Measurements from ENCODE around the gene RNF26. TPM values are rescaled to one million over a fixed set of nuclear protein-coding genes. Genes with fewer than 3 reads are reported as not detected.
A peak's percentile ranks its signal among the peaks of the same experiment; 100 is the strongest.

Gene RNF26
- total and polyA plus RNA-seq, 12 donors = 6.4 to 17.6 (median 13.0) TPM

DNA sequence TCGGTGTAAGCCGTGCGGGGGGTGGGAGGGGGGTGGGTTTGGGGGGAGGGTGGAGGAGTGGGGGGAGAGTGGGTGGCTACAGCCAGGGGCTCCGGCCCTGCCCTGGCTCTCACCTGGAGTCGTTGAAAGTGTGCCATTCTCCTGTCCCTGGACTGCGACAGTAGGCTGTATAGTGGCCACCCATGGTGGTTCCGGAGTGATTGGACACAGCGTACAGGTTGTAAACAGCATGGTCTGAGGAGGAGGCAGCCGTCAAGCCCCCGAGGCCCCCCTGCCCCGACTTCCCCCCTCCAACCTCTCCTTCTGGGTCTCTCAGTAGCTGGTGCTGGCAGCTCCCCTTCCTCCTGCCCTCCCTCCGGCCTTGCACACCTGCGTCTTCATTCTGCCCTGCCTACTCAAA, 22.7 kb downstream of the RNF26 start:
- Histone ChIP-seq H3K4me3 (peak overlapping the region in 9 of 10 donors; percentile 37 to 63 (median 59)), H3K9me3 (no peaks in the 10 kb centered on the region), H3K36me3 (peaks cover 0 to 41% (median 7%) of the 10 kb centered on the region in 9 donors), H3K27ac (peak overlapping the region; percentile 27 to 98 (median 66)), H3K4me1 (peaks cover 19 to 77% (median 41%) of the 10 kb centered on the region in 9 donors), H3K27me3 (peaks cover 0 to 10% (median 0%) of the 10 kb centered on the region in 7 donors)
- ATAC-seq (no peak), DNase-seq (no peak)
- TF ChIP-seq, protein P1, sequence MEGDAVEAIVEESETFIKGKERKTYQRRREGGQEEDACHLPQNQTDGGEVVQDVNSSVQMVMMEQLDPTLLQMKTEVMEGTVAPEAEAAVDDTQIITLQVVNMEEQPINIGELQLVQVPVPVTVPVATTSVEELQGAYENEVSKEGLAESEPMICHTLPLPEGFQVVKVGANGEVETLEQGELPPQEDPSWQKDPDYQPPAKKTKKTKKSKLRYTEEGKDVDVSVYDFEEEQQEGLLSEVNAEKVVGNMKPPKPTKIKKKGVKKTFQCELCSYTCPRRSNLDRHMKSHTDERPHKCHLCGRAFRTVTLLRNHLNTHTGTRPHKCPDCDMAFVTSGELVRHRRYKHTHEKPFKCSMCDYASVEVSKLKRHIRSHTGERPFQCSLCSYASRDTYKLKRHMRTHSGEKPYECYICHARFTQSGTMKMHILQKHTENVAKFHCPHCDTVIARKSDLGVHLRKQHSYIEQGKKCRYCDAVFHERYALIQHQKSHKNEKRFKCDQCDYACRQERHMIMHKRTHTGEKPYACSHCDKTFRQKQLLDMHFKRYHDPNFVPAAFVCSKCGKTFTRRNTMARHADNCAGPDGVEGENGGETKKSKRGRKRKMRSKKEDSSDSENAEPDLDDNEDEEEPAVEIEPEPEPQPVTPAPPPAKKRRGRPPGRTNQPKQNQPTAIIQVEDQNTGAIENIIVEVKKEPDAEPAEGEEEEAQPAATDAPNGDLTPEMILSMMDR (IDR thresholded peaks at IDR 0.05) = no peak
- WGBS, 2 donors = 29 to 31% methylated on average over 13 of the region's 13 CpGs
- intact Hi-C loops (cut with DNase I) = loop anchor here in 9 of 10 donors (1.0 to 10.0 kb wide), 6 partner anchors 14 to 120 kb away; partner anchors contain the start of gene USP2 (in 1 of the 9)

DNA sequence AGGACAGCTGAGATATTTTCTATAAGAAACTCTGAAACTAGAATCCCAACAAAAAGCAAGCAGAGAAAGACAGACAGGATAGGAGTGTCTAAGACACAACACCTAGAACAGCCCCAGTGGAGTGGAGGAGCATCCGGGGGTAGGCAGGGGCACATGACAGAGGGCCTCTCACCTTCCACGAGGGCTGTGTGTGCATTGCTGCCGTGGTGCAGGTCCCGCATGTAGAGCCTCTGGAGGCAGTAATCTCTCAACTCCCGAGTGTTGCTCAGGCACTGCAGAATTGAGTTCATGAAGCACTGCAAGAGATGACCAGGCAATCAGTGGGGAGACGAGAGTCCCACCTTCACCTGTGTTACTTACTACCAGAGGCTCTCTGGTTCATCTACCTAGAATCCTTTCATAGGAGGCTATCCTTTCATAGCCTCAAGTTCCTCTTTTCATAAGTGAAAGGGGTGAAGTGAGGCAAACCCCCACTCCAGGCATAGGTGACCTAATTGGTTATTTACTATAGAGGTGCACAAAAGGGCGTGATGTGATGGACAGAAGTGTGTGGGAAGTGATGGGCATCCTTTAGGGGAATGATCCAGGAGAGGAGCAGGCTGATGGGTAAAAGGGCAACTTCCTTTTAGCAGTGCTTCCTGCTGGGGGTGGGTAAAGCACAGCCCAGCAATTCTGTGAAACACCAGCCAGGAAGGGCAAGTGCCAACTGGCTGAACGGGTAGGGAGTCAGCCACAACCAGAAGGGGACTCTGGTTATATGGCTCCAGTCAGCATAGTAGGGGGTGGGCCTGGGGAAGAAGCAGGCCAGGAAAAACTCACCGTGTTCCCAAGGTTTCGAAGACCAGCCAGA, 25.3 kb downstream of the RNF26 start:
- H3K4me3 ChIP-seq = peak overlapping the region in 1 of 10 donors; percentile 17
- intact Hi-C loops (cut with DNase I) = loop anchor here in 7 of 10 donors (5.0 to 10.0 kb wide), 3 partner anchors 113 to 118 kb away; no protein-coding TSS in a partner anchor
- 53 to 67% methylated on average over 10 of the region's 10 CpGs for WGBS, 2 donors

DNA sequence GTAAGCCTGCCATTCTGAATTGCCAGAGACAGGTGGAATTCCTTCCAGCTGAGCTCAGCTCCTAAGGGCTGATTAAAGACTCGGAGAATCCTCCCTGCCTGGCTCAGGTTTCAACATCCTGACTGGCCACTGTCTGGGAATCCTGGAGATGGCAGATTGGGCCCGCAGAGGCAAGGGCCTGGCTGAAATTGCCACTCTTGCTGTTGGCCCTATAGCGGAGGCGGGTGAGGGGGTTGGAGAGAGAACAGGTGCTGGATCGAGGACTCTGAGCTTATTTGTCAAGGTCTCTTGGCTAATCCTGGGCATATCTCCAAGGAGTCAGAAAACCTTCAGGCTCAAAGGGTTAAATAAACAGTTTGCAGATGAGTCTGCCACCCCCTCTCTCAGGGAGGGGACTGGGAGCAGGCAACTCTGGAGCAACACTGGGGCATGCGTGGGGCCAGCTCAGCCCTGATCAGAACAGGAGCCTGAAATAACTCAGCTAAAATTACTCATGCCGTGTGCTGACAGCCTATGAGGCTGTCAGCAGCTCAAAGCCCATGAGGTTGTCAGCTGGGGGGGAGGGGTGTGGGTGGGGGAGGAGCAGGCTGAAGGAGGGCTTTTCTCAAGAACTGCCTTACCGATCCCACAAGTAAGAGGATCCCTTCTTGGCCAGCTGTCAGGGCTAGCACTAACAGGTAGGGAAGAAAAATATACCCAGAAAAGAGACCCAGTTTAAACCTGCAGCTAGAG, 26.9 kb downstream of the RNF26 start:
- H3K27ac ChIP-seq = peak overlapping the region; percentile 80 to 98 (median 92)
- DNase-seq = peak; percentile 65 to 70
- H3K9me3 ChIP-seq = no peaks in the 10 kb centered on the region
- peak overlapping the region in 8 of 10 donors; percentile 47 to 65 (median 60) for H3K4me3 ChIP-seq
- H3K4me1 ChIP-seq = peaks cover 15 to 83% (median 39%) of the 10 kb centered on the region in 9 donors
- H3K27me3 ChIP-seq = peaks cover 0 to 39% (median 0%) of the 10 kb centered on the region in 7 donors
- TF ChIP-seq, protein P1 (IDR thresholded peaks at IDR 0.05) = no peak
- peak; percentile 62 to 85 (median 80) for ATAC-seq
- intact Hi-C loops (cut with DNase I) = no loop called here
- 18 to 35% methylated on average over 8 of the region's 8 CpGs for WGBS, 2 donors
- H3K36me3 ChIP-seq = peaks cover 0 to 33% (median 7%) of the 10 kb centered on the region in 9 donors

More for the DNA sequence above, 25.3 kb downstream of the RNF26 start:
- DNase-seq (no peak), ATAC-seq (no peak)
- Histone ChIP-seq H3K27ac (peak overlapping the region in 8 of 10 donors; percentile 80 to 98 (median 92)), H3K36me3 (peaks cover 0 to 41% (median 7%) of the 10 kb centered on the region in 9 donors), H3K9me3 (no peaks in the 10 kb centered on the region), H3K4me1 (peaks cover 15 to 78% (median 29%) of the 10 kb centered on the region in 9 donors), H3K27me3 (peaks cover 0 to 34% (median 0%) of the 10 kb centered on the region in 7 donors)
- TF ChIP-seq, protein P1 (IDR thresholded peaks at IDR 0.05) = no peak

All from heart right ventricle (tissue), 16 donors.